Mucosa of stomach (tissue), 1 donor: ENCODE data around the gene ACSS2.
"Not testable (repeated sequence)": the region's sequence is repeated elsewhere in the genome, so short reads cannot be mapped to it uniquely, and the experiment has no call there.

Source experiments
- H3K27me3 ChIP-seq: one replicate; pipeline ENCODE4 v1.7.0; 2013; ENCODE audit warnings: mild to moderate bottlenecking, low read length; ENCODE audit not compliant: control insufficient read depth, insufficient read depth
- H3K36me3 ChIP-seq: one replicate; pipeline ENCODE4 v1.7.0; 2013; ENCODE audit warnings: low read length; ENCODE audit not compliant: control insufficient read depth, insufficient read depth
- H3K4me1 ChIP-seq: one replicate; pipeline ENCODE4 v1.7.0; 2013; ENCODE audit warnings: mild to moderate bottlenecking, low read length; ENCODE audit not compliant: control insufficient read depth, insufficient read depth
- H3K4me3 ChIP-seq: one replicate; pipeline ENCODE4 v1.7.0; 2013; ENCODE audit warnings: low read length
- H3K9ac ChIP-seq: one replicate; pipeline ENCODE4 v1.7.0; 2013; ENCODE audit warnings: mild to moderate bottlenecking, low read length, moderate library complexity
- H3K9me3 ChIP-seq: one replicate; pipeline ENCODE4 v1.7.0; 2013; ENCODE audit warnings: mild to moderate bottlenecking, low read length, moderate library complexity; ENCODE audit not compliant: control insufficient read depth
- donor health status: Pancreatic carcinoma.

Gene ACSS2

GRCh38 chr20:34896086-34896621, 19.7 kb downstream of the ACSS2 start:
- H3K9ac ChIP-seq: no peak overlapping the region
- peaks cover 12% of the 10 kb centered on the region for H3K4me1 ChIP-seq
- H3K9me3 ChIP-seq: no peaks in the 10 kb centered on the region
- no peaks in the 10 kb centered on the region for H3K36me3 ChIP-seq
- no peak overlapping the region for H3K4me3 ChIP-seq
- no peaks in the 10 kb centered on the region for H3K27me3 ChIP-seq

DNA sequence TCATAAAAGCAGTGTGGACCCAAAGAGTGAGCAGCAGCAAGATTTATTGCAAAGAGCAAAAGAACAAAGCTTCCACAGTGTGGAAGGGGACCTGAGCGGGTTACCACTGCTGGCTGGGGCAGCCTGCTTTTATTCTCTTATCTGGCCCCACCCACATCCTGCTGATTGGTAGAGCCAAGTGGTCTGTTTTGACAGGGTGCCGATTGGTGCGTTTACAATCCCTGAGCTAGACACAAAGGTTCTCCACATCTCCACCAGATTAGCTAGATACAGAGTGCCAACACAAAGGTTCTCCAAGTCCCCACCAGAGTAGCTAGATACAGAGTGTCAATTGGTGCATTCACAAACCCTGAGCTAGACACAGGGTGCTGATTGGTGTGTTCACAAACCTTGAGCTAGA, 21.7 kb downstream of the ACSS2 start:
- not testable (repeated sequence) for H3K36me3 ChIP-seq, H3K27me3 ChIP-seq, H3K4me1 ChIP-seq, H3K9ac ChIP-seq, H3K4me3 ChIP-seq, H3K9me3 ChIP-seq

GRCh38 chr20:34898731-34899130, 22.3 kb downstream of the ACSS2 start:
- H3K27me3 ChIP-seq, H3K4me1 ChIP-seq, H3K4me3 ChIP-seq, H3K9ac ChIP-seq, H3K36me3 ChIP-seq, H3K9me3 ChIP-seq: not testable (repeated sequence)

DNA sequence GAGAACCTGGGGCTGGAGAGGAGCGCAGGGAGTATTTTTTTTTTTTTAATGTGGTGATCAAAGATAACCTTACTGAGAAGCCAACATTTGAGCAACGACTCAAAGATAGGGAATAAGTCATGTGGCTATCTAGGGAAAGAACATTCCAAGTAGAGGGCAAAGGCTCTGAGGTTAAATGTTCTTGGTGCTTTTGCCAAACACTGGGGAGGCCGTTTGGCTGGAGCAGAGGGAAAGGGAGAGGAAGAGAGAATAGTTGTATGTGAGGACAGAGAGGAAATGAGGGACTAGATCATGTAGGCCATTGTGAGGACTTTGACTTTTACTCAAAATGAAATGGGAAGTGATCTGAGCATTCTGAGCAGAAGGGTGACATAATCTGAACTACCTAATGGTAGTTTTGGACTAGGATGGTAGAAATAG, 27.8 kb downstream of the ACSS2 start:
- Histone ChIP-seq H3K36me3 (no peaks in the 10 kb centered on the region), H3K27me3 (no peaks in the 10 kb centered on the region), H3K9me3 (no peaks in the 10 kb centered on the region), H3K9ac (no peak overlapping the region), H3K4me1 (peaks cover 40% of the 10 kb centered on the region), H3K4me3 (no peak overlapping the region)

DNA sequence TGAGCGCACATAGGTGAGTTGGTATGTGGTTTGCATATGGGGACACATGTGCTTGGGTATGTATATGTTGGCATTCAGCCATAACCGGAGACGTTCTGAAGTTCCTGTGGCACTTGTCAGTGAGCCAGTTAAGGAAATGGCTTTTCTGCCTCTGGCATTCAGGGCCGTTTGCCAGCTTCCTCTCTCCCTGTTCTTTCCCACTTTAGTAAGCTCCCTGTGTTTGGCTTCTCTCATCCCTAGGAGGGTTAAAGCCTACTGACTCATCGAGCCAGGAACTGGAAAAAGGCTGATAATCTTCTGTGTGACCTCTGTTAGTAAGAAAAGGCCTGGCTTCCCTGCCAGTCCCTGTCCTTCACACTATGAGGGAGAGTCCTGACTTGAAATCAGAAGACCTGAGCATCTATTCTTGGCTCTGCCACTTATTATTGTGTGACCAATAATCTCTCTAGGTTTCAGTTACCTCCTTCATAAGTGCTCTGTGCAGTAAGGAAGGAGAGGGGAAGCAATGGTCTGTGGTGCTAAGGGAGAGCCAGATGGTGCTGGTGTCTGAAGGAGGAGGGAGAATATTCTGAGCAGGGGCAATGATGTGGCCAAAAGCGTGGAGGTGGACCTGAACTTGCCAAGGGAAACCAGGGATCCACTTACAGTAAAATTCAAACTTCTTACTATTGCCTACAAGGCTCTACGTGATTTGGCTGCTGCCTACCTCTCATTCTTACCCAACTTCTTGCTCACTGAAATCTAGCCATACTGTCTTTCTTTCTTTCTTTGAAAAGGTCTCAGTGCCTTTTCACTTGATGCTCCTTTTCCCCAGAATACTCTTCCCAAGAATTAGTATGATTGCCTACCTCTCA, 31.4 kb downstream of the ACSS2 start:
- peaks cover 41% of the 10 kb centered on the region for H3K4me1 ChIP-seq
- H3K9me3 ChIP-seq: no peaks in the 10 kb centered on the region
- H3K9ac ChIP-seq: no peak overlapping the region
- H3K4me3 ChIP-seq: no peak overlapping the region
- H3K27me3 ChIP-seq: no peaks in the 10 kb centered on the region
- no peaks in the 10 kb centered on the region for H3K36me3 ChIP-seq

DNA sequence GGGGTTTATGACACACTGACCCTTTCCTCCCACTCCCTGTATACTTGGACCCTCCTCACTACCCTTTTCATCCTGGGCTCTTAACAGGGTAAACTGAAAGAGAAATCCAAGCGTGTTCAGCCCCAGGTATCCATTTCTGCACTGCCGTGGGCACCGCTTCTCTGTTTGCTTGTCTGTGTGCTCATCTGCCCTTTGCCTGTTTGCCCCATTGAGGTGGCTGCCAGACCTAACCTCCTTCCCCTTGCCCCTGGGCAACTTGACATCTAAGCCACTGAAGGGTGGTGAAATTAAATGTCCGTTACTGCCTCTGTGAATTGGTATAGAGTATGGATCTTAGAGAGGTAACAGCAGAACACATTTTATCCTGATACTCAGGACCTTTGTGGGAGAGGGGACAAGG, 38.7 kb downstream of the ACSS2 start:
- Histone ChIP-seq H3K27me3 (no peaks in the 10 kb centered on the region), H3K4me1 (peaks cover 47% of the 10 kb centered on the region), H3K9me3 (no peaks in the 10 kb centered on the region), H3K4me3 (no peak overlapping the region), H3K36me3 (peaks cover 19% of the 10 kb centered on the region), H3K9ac (no peak overlapping the region)

- H3K9ac ChIP-seq: no peak overlapping the region
- H3K4me3 ChIP-seq: no peak overlapping the region
- peaks cover 26% of the 10 kb centered on the region for H3K36me3 ChIP-seq
- H3K9me3 ChIP-seq: no peaks in the 10 kb centered on the region
- peaks cover 52% of the 10 kb centered on the region for H3K4me1 ChIP-seq
- no peaks in the 10 kb centered on the region for H3K27me3 ChIP-seq
These were observed 39.5 kb downstream of the ACSS2 start for GRCh38 chr20:34915749-34916455.

GRCh38 chr20:34916774-34917354, 40.5 kb downstream of the ACSS2 start:
- no peak overlapping the region for H3K9ac ChIP-seq
- no peaks in the 10 kb centered on the region for H3K27me3 ChIP-seq
- H3K4me3 ChIP-seq: no peak overlapping the region
- peaks cover 62% of the 10 kb centered on the region for H3K4me1 ChIP-seq
- peaks cover 34% of the 10 kb centered on the region for H3K36me3 ChIP-seq
- H3K9me3 ChIP-seq: no peaks in the 10 kb centered on the region

GRCh38 chr20:34920055-34920454, 43.6 kb downstream of the ACSS2 start:
- Histone ChIP-seq H3K4me1 (peaks cover 54% of the 10 kb centered on the region), H3K9me3 (no peaks in the 10 kb centered on the region), H3K36me3 (peaks cover 29% of the 10 kb centered on the region), H3K27me3 (no peaks in the 10 kb centered on the region), H3K9ac (no peak overlapping the region), H3K4me3 (no peak overlapping the region)

- Histone ChIP-seq H3K36me3 (peaks cover 32% of the 10 kb centered on the region), H3K4me1 (peaks cover 41% of the 10 kb centered on the region), H3K27me3 (no peaks in the 10 kb centered on the region), H3K9me3 (no peaks in the 10 kb centered on the region), H3K4me3 (no peak overlapping the region), H3K9ac (no peak overlapping the region)
These were observed 45.0 kb downstream of the ACSS2 start for GRCh38 chr20:34921436-34921835.

- peaks cover 34% of the 10 kb centered on the region for H3K36me3 ChIP-seq
- no peaks in the 10 kb centered on the region for H3K9me3 ChIP-seq
- no peak overlapping the region for H3K9ac ChIP-seq
- H3K27me3 ChIP-seq: no peaks in the 10 kb centered on the region
- H3K4me3 ChIP-seq: no peak overlapping the region
- peaks cover 34% of the 10 kb centered on the region for H3K4me1 ChIP-seq
These were observed 46.4 kb downstream of the ACSS2 start for GRCh38 chr20:34922654-34923381.
